Ureter (tissue), 1 donor: ENCODE measurements around the gene EEF2. TPM values are rescaled to one million over a fixed set of nuclear protein-coding genes. Genes with fewer than 3 reads are reported as not detected.

Experiments
- DNase-seq: peaks from one replicate; pipeline ENCODE4 v3.0.0-alpha.2; 2020; ENCODE audit warnings: low spot score
- total RNA-seq: library from RNA; stranded (reverse); gene quantifications from one replicate; pipeline ENCODE4 v1.2.4, GENCODE V29; 2023
- donor health status: DM: yes; HTN: yes; CAD: no.

The EEF2 gene
- total RNA-seq, 1 donor from 2014 or later: 2,169 TPM

GRCh38 chr19:3985643-3986259, 488 bp upstream of the EEF2 start:
- DNase-seq: no peak

- DNase-seq: peak; percentile 52
These were observed 717 bp downstream of the EEF2 start for GRCh38 chr19:3984584-3984907.

GRCh38 chr19:3983936-3984583, 1.2 kb downstream of the EEF2 start:
- DNase-seq: peak; percentile 60

DNA sequence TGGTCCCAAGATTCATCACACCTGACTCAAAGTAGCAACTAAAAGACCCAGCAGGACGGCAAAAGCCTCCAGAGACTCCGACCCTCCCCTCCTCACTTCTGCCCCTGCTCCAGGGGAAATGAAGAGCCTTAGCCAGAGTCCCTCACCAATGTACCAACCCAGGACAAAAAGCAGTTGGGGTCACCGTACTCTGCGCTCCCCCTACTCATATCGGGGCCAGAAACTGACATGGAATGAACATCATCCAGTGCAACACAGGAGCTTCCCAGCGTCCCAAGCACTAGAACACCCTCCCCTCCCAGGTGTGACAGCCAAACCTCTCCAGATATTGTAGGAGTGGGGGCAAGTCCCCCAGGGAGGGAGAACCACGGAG, 1.7 kb downstream of the EEF2 start:
- no peak for DNase-seq

GRCh38 chr19:3982701-3983541, 2.3 kb downstream of the EEF2 start:
- peak; percentile 49 for DNase-seq

GRCh38 chr19:3981736-3982681, 3.3 kb downstream of the EEF2 start:
- peak; percentile 47 for DNase-seq

DNA sequence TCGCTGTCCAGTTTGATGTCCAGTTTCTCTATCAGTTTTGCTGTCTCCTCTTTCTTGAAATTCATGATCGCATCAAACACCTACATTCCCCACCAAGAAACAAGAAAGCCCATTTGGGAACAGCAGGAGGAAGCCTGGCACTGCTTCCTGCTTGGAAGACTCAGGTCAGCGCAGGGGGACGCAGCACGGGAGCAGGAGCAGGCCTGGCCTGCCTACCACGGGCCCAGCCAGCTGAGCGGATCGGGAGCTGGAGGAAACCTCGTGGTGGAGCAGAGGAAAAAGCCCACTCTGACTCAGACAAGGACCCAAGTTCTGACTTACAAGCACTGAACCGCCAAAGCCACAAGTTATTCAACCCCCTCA, 3.9 kb downstream of the EEF2 start:
- peak; percentile 42 for DNase-seq

- peak; percentile 45 for DNase-seq
These were observed 4.7 kb downstream of the EEF2 start for GRCh38 chr19:3980353-3981251.

DNA sequence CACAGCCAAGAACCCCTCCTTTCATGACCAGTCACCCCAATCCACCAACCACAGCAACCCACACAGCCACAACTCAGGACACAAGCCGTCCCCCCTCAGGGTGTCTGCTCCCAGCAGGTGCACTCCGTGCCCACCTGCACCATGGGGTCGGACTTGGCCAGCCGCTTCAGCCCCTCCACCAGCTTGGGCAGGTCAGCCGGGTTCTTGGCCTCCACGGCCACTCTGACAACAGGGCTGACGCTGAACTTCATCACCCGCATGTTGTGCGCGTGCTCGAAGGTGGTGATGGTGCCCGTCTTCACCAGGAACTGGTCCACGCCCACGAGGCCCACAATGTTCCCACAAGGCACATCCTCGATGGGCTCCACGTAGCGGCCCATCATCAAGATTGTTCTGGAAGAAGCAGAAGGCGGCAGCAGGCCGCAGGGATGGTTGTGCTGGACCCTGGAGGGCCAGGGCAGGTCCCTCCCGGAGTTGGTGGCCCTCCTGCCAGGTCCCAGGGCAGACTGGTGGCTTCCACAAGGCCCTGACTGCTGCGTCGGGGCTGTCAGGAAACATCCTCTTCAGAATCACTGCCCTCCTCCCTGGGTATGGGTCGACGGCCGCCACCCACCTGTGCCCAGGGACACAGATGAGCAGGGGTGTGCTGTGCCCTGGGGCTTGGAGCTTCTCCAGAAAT, 5.5 kb downstream of the EEF2 start:
- DNase-seq: peak; percentile 45

- peak; percentile 44 for DNase-seq
These were observed 6.0 kb downstream of the EEF2 start for GRCh38 chr19:3979289-3979673.

DNA sequence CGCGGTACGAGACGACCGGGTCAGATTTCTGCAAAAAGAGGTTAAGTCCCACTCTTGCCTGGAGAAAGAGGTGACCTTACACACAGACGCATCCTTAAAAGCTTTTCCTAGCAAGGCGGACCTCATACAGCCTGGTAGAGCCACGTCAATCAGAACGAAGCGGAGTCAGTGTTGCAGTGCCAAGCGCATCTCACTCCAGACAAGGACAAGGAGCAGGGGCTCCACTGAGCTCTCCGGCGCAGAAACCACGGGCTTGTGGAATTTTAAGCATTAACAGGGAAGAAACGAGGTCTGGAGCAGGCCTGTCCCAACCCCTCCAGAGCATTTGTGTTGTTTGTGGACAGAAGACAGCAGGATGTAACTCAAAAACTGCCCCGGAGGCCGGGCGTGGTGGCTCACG, 7.1 kb downstream of the EEF2 start:
- no peak for DNase-seq

GRCh38 chr19:3977242-3978143, 7.8 kb downstream of the EEF2 start:
- DNase-seq: peak; percentile 43

DNA sequence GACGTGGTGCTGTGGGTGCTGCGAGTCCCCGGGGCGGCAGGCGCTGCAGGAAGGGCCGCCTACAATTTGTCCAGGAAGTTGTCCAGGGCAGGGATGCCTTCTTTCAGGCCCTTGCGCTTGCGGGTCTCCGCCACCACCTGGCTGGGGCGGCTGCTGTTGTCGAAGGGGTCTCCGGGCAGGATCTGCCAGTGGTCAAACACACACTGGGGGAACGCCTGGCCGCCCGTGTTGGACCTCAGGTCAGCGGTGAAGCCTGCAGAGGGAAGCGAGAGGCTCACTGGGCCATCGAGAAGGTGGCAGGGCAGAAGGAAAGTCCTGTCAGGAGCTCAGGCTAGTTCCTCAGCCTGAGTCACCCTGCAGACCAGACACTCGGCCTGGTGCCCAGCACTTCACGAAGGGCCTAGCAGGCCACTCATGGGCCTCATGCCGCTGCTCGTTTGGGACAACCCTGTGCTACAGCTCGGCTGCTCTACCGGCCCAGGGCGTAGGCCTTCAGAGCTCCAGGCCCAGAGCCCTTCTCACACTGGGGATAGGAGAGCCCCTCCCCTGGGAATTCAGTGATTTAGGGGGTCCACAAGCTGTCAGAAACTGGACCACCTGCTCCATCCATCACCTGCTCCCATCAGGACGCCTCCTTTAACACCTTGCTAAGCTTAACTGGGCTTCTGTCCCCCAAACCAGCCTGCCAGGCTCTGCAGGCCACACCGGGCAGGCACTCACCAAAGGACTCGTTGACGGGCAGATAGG, 8.6 kb downstream of the EEF2 start:
- DNase-seq: peak; percentile 55

- DNase-seq: no peak
These were observed 9.6 kb downstream of the EEF2 start for GRCh38 chr19:3975637-3976087.

DNA sequence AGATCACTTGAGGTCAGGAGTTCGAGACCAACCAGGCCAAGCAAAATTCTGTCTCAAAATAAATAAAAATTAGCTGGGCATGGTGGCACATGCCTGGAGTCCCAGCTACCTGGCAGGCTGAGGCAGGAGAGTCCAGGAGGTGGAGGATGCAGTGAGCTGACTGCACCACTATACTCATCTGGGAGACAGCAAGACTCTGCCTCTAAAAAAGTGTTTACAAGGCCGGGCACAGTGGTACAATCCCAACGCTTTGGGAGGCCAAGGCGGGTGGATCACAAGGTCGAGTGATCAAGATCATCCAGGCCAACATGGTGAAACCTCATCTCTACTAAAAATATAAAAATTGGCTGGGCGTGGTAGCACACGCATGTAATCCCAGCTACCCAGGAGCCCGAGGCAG, 10.1 kb downstream of the EEF2 start:
- DNase-seq: no peak

GRCh38 chr19:3970808-3971598, 14.3 kb downstream of the EEF2 start, which contains the start of gene DAPK3:
DAPK3 (minus strand) TSS chr19:3971099; CDS start chr19:3969735, 1,364 bp downstream.
- peak; percentile 98 for DNase-seq

- DNase-seq: peak; percentile 49
These were observed 14.9 kb downstream of the EEF2 start for GRCh38 chr19:3970313-3970807.
